Endothelial cell (in vitro differentiated cells): ENCODE measurements around the gene BHLHE23. TPM values are rescaled to one million over a fixed set of nuclear protein-coding genes. Genes with fewer than 3 reads are reported as not detected.

Experiments used
- DNase-seq: peaks from one replicate; pipeline ENCODE4 v3.0.0; 2021; ENCODE audit warnings: low spot score
- H3K27ac Mint-ChIP-seq: one replicate; pipeline ENCODE4 v1.8.0; 2021; ENCODE audit warnings: mixed read lengths, inconsistent platforms; ENCODE audit not compliant: unreplicated experiment
- H3K27me3 Mint-ChIP-seq: one replicate; pipeline ENCODE4 v1.8.0; 2021; ENCODE audit warnings: mild to moderate bottlenecking, moderate library complexity, mixed read lengths, inconsistent platforms; ENCODE audit not compliant: unreplicated experiment
- H3K36me3 Mint-ChIP-seq: one replicate; pipeline ENCODE4 v1.8.0; 2021; ENCODE audit warnings: mild to moderate bottlenecking, low read depth, mixed read lengths, inconsistent platforms; ENCODE audit not compliant: unreplicated experiment
- H3K4me1 Mint-ChIP-seq: one replicate; pipeline ENCODE4 v1.8.0; 2021; ENCODE audit warnings: mild to moderate bottlenecking, mixed read lengths, inconsistent platforms; ENCODE audit not compliant: unreplicated experiment
- H3K4me3 Mint-ChIP-seq: one replicate; pipeline ENCODE4 v1.8.0; 2021; ENCODE audit warnings: mild to moderate bottlenecking, mixed read lengths, inconsistent platforms; ENCODE audit not compliant: unreplicated experiment
- H3K9me3 Mint-ChIP-seq: one replicate; pipeline ENCODE4 v1.8.0; 2021; ENCODE audit warnings: mixed read lengths, inconsistent platforms; ENCODE audit not compliant: unreplicated experiment
- total RNA-seq: library from RNA; stranded (reverse); fragmentation: NEBNext Ultra II Directional; extraction: Animal tissue kit (Norgen Biotek cat#: 25700); gene quantifications from one replicate; pipeline ENCODE4 v1.2.1, GENCODE V29; 2021; ENCODE audit not compliant: unreplicated experiment
- TF ChIP-seq, protein P1 (sequence below): fragments of 200-600 bp; sonication (generic); IDR thresholded peaks from one replicate; pipeline ENCODE4 v1.5.0; 2021; ENCODE audit warnings: antibody characterized with exemption; ENCODE audit not compliant: unreplicated experiment

BHLHE23 gene
- total RNA-seq, 1 donor from 2014 or later = not detected

- Mint-ChIP-seq H3K4me1 (peaks cover 3% of the 10 kb centered on the region), H3K9me3 (no peaks in the 10 kb centered on the region), H3K27ac (no peak overlapping the region), H3K4me3 (no peak overlapping the region), H3K27me3 (peaks cover 11% of the 10 kb centered on the region), H3K36me3 (no peaks in the 10 kb centered on the region)
- DNase-seq = no peak
- TF ChIP-seq, protein P1, sequence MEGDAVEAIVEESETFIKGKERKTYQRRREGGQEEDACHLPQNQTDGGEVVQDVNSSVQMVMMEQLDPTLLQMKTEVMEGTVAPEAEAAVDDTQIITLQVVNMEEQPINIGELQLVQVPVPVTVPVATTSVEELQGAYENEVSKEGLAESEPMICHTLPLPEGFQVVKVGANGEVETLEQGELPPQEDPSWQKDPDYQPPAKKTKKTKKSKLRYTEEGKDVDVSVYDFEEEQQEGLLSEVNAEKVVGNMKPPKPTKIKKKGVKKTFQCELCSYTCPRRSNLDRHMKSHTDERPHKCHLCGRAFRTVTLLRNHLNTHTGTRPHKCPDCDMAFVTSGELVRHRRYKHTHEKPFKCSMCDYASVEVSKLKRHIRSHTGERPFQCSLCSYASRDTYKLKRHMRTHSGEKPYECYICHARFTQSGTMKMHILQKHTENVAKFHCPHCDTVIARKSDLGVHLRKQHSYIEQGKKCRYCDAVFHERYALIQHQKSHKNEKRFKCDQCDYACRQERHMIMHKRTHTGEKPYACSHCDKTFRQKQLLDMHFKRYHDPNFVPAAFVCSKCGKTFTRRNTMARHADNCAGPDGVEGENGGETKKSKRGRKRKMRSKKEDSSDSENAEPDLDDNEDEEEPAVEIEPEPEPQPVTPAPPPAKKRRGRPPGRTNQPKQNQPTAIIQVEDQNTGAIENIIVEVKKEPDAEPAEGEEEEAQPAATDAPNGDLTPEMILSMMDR = no peak
Observed at GRCh38 chr20:63025534-63026331, 19.0 kb upstream of the BHLHE23 start.

- Mint-ChIP-seq H3K27me3 (peaks cover 11% of the 10 kb centered on the region), H3K4me3 (no peak overlapping the region), H3K27ac (no peak overlapping the region), H3K4me1 (peaks cover 3% of the 10 kb centered on the region), H3K36me3 (peaks cover under 1% of the 10 kb centered on the region), H3K9me3 (no peaks in the 10 kb centered on the region)
- TF ChIP-seq, protein P1 = no peak
- DNase-seq = no peak
Observed at GRCh38 chr20:63024573-63025392, 18.0 kb upstream of the BHLHE23 start.

DNA sequence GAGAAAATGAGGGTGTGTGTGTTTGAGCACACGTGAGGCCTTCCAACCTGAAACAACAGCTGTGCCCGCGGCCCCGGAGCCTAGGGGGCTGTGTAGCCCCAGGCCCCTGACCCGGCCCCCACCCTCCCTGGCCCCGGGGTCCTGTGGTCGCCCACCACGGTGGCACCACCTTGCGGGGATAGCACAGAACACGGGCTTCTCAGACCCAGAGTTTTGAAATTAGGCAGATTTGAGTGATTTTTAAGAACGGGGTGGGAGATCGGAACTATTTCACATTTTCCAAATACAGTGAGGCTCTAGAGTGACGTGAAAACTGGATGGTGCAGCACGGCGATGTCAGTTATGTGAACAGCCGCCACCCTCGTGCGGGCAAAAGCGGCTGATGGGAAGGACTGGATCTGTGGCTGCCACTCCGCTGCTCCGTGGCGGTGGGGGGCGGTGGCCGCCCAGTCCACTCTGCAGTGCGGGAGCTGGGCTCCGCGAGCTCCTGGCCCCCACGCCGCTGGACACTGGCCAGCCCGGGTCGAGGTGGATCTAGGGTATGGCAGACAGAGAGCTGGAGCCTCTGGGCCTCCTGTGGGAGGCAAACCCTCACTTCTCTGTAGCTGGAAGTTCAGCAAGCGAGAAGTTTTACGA, 17.3 kb upstream of the BHLHE23 start:
- Mint-ChIP-seq H3K36me3 (peaks cover 6% of the 10 kb centered on the region), H3K9me3 (no peaks in the 10 kb centered on the region), H3K27me3 (peaks cover 13% of the 10 kb centered on the region), H3K4me3 (no peak overlapping the region), H3K4me1 (peaks cover 5% of the 10 kb centered on the region), H3K27ac (no peak overlapping the region)
- TF ChIP-seq, protein P1 = no peak
- no peak for DNase-seq

DNA sequence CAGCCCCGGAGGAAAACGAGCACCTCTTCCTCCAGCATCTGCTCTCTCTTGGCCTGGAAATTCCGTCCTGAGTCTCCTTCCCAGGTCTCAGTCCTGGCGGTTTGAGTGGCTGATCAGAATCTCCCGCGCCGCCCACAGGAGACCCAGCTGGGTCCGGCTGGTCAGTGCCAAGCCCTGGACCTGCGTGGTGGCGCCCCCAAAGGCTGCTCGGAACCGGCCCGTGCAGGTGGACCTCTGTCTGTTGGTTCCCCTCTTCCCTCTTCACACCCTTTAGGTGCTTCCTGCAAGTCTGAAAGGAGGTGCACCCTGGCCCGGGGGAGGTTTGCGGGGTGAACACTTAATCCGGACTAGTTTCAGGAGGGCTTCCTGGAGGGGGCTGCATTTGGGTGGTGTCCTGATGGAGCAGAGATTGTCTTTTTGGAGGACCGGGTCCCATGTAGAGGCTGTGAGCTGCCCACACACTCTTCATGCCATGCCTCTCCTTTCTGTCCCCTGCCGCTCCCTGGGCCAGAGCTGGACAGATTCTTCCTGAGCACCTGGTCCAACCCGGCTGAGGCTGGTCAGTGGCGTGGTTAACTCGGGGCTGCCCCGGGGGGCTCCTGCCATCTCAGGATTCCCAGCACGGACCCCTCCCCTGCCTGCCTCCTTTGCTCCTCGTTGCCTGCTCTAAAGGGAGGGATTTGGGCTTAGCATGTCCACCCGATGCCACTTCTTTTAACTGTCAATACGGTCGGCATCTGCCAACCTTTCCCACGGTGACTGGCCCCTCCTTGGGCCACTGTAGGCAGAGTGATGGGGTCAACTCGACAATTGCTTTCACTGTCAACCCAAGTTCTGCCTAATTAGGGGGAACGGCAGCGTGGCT, 16.5 kb upstream of the BHLHE23 start:
- no peak overlapping the region for H3K4me3 Mint-ChIP-seq
- DNase-seq = no peak
- H3K27ac Mint-ChIP-seq = no peak overlapping the region
- H3K9me3 Mint-ChIP-seq = no peaks in the 10 kb centered on the region
- peaks cover 6% of the 10 kb centered on the region for H3K36me3 Mint-ChIP-seq
- H3K27me3 Mint-ChIP-seq = peaks cover 16% of the 10 kb centered on the region
- peaks cover 5% of the 10 kb centered on the region for H3K4me1 Mint-ChIP-seq
- TF ChIP-seq, protein P1 = no peak
